Loucy (cell line): ENCODE data around the gene ALPL.

ENCODE experiments used
- H2AFZ ChIP-seq: fragments of 200-600 bp; sonication (generic); 2 replicates; pipeline ENCODE4 v1.6.0; 2016; ENCODE audit warnings: antibody characterized with exemption, mild to moderate bottlenecking, low read length, moderate library complexity
- H3F3A ChIP-seq: fragments of 200-600 bp; 2 replicates; pipeline ENCODE4 v1.6.0; 2016; ENCODE audit warnings: antibody characterized with exemption, low read depth, mild to moderate bottlenecking
- H3K27me3 ChIP-seq: fragments of 200-600 bp; sonication (generic); 2 replicates; pipeline ENCODE4 v1.6.1; 2014; ENCODE audit warnings: low read length, mild to moderate bottlenecking; ENCODE audit not compliant: insufficient read depth, poor library complexity, severe bottlenecking
- H3K36me3 ChIP-seq: fragments of 200-600 bp; sonication (generic); 2 replicates; pipeline ENCODE4 v1.6.1; 2016; ENCODE audit warnings: low read length; ENCODE audit not compliant: insufficient read depth
- H3K4me1 ChIP-seq: fragments of 200-600 bp; sonication (generic); 2 replicates; pipeline ENCODE4 v1.5.1; 2014; ENCODE audit warnings: low read length, mild to moderate bottlenecking; ENCODE audit not compliant: insufficient read depth, poor library complexity, severe bottlenecking
- H3K4me2 ChIP-seq: fragments of 200-600 bp; sonication (generic); 2 replicates; pipeline ENCODE4 v1.6.0; 2014; ENCODE audit warnings: antibody characterized with exemption, low read length, low read depth, mild to moderate bottlenecking; ENCODE audit not compliant: poor library complexity, severe bottlenecking
- H3K4me3 ChIP-seq: fragments of 200-600 bp; sonication (generic); 2 replicates; pipeline ENCODE4 v1.5.1; 2014; ENCODE audit warnings: low read length, mild to moderate bottlenecking, mixed read lengths; ENCODE audit not compliant: poor library complexity, severe bottlenecking
- H3K79me2 ChIP-seq: fragments of 200-600 bp; sonication (generic); 2 replicates; pipeline ENCODE4 v1.6.1; 2014; ENCODE audit warnings: low read length; ENCODE audit not compliant: insufficient read depth
- H3K9ac ChIP-seq: fragments of 200-600 bp; sonication (generic); 2 replicates; pipeline ENCODE4 v1.6.0; 2014; ENCODE audit warnings: mild to moderate bottlenecking, low read depth, low read length, moderate library complexity; ENCODE audit not compliant: poor library complexity, severe bottlenecking
- H3K9me2 ChIP-seq: fragments of 200-600 bp; sonication (generic); replicated peaks from 2 replicates; pipeline ENCODE4 v1.6.1; 2016; ENCODE audit warnings: low read depth, low read length, mixed read lengths
- H3K9me3 ChIP-seq: fragments of 200-600 bp; sonication (generic); 2 replicates; pipeline ENCODE4 v1.6.1; 2014; ENCODE audit warnings: mild to moderate bottlenecking, antibody characterized with exemption, low read length, low read depth; ENCODE audit not compliant: insufficient read depth
- H4K20me1 ChIP-seq: fragments of 200-600 bp; sonication (generic); 2 replicates; pipeline ENCODE4 v1.6.0; 2014; ENCODE audit warnings: antibody characterized with exemption, low read length, mild to moderate bottlenecking; ENCODE audit not compliant: insufficient read depth, poor library complexity, severe bottlenecking
- EZH2phosphoT487 ChIP-seq: fragments of 200-600 bp; IDR thresholded peaks from 2 replicates; pipeline ENCODE4 v1.6.1; 2018; ENCODE audit warnings: antibody characterized with exemption, mild to moderate bottlenecking, moderate library complexity, borderline replicate concordance
- TF ChIP-seq, protein P1 (sequence below): fragments of 200-600 bp; sonication (generic); conservative IDR thresholded peaks from 2 replicates; pipeline ENCODE4 v1.5.1; 2014; ENCODE audit warnings: mild to moderate bottlenecking, antibody characterized with exemption, low read length

The ALPL gene

GRCh38 chr1:21531241-21531640, 22.0 kb downstream of the ALPL start:
- Histone ChIP-seq H3K36me3 (no peaks in the 10 kb centered on the region), H3K9me2 (no peaks in the 10 kb centered on the region), H3K79me2 (no peaks in the 10 kb centered on the region), H3K4me3 (no peak overlapping the region), H3K9me3 (no peaks in the 10 kb centered on the region), H3K9ac (no peak overlapping the region), H3K27me3 (no peaks in the 10 kb centered on the region), H3K4me2 (no peak overlapping the region), H3F3A (no peaks in the 10 kb centered on the region), H2AFZ (no peak overlapping the region), H4K20me1 (no peaks in the 10 kb centered on the region), H3K4me1 (no peaks in the 10 kb centered on the region)
- TF ChIP-seq, protein P1, sequence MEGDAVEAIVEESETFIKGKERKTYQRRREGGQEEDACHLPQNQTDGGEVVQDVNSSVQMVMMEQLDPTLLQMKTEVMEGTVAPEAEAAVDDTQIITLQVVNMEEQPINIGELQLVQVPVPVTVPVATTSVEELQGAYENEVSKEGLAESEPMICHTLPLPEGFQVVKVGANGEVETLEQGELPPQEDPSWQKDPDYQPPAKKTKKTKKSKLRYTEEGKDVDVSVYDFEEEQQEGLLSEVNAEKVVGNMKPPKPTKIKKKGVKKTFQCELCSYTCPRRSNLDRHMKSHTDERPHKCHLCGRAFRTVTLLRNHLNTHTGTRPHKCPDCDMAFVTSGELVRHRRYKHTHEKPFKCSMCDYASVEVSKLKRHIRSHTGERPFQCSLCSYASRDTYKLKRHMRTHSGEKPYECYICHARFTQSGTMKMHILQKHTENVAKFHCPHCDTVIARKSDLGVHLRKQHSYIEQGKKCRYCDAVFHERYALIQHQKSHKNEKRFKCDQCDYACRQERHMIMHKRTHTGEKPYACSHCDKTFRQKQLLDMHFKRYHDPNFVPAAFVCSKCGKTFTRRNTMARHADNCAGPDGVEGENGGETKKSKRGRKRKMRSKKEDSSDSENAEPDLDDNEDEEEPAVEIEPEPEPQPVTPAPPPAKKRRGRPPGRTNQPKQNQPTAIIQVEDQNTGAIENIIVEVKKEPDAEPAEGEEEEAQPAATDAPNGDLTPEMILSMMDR = no peak
- TF ChIP-seq EZH2phosphoT487 = no peak

DNA sequence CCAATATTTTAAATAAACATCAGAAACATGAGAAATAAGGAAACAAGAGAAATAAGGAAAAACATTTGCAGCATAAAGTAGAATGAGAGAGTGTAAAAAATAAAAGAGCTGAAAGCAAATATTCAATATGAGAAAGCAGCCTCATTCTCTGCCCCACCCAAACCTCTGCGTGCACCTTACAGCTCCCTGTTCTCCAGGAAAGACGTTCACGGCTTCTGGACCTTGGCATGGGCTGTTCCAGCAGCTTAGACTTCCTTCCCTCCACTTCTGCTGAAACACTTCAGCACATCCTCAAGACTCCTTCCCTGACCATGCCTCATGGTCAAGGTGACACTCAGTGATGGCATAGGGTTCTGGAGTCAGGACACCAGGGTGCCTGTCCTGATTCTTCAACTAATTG, 23.3 kb downstream of the ALPL start:
- no peaks in the 10 kb centered on the region for H3K79me2 ChIP-seq
- no peaks in the 10 kb centered on the region for H3K36me3 ChIP-seq

DNA sequence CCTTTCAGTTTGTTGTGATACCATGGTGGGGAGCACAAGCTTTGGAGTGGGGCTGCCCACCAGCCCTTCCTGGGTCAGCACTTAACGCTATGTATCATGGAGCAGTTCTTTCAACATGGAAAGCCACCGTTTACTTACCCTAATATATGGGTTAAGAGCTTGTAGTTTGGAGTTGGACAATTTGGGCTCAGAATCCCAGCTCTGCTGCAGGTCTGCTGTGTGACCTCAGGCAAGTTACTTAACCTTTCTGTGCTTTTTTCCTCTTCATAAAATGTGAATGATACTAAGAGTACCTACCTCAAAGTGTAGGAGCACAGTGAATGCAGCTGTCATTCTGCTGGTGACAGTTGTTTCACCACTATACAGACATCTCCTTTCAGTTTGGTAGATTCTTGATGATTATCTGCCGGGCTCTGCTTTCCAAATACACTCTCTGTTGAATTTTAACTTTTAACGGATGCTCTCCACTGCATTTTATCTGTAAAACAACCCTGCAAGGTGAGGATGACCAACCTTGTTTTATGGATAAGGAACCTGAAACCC, 23.8 kb downstream of the ALPL start:
- no peaks in the 10 kb centered on the region for H3K79me2 ChIP-seq
- H3K36me3 ChIP-seq = no peaks in the 10 kb centered on the region
- no peak for TF ChIP-seq EZH2phosphoT487
- TF ChIP-seq, protein P1 = no peak
- H2AFZ ChIP-seq = no peak overlapping the region
- H3K9me2 ChIP-seq = no peaks in the 10 kb centered on the region
- no peak overlapping the region for H3K9ac ChIP-seq
- H3K4me2 ChIP-seq = no peak overlapping the region
- no peaks in the 10 kb centered on the region for H3K27me3 ChIP-seq
- H4K20me1 ChIP-seq = no peaks in the 10 kb centered on the region
- H3K4me3 ChIP-seq = no peak overlapping the region
- no peaks in the 10 kb centered on the region for H3F3A ChIP-seq
- H3K9me3 ChIP-seq = no peaks in the 10 kb centered on the region
- no peaks in the 10 kb centered on the region for H3K4me1 ChIP-seq

More for the DNA sequence above, 23.3 kb downstream of the ALPL start:
- no peak overlapping the region for H3K4me3 ChIP-seq
- H3F3A ChIP-seq = no peaks in the 10 kb centered on the region
- H3K4me2 ChIP-seq = no peak overlapping the region
- no peak for TF ChIP-seq EZH2phosphoT487
- TF ChIP-seq, protein P1 = no peak
- H2AFZ ChIP-seq = no peak overlapping the region
- H3K9ac ChIP-seq = no peak overlapping the region
- no peaks in the 10 kb centered on the region for H3K9me3 ChIP-seq
- no peaks in the 10 kb centered on the region for H3K27me3 ChIP-seq
- no peaks in the 10 kb centered on the region for H4K20me1 ChIP-seq
- H3K4me1 ChIP-seq = no peaks in the 10 kb centered on the region
- H3K9me2 ChIP-seq = no peaks in the 10 kb centered on the region
